Progenitor cell of endocrine pancreas (in vitro differentiated cells): ENCODE measurements around the gene UCK2. TPM values are rescaled to one million over a fixed set of nuclear protein-coding genes. Genes with fewer than 3 reads are reported as not detected.

Experiments
- DNase-seq: peaks from one replicate; pipeline ENCODE4 v3.0.0; 2021; ENCODE audit warnings: low spot score; ENCODE audit not compliant: unreplicated experiment
- H3K27ac Mint-ChIP-seq: 2 replicates; pipeline ENCODE4 v1.8.0; 2021; ENCODE audit warnings: mild to moderate bottlenecking, moderate library complexity, mixed read lengths
- H3K27me3 Mint-ChIP-seq: 2 replicates; pipeline ENCODE4 v1.8.0; 2021; ENCODE audit warnings: mixed read lengths
- H3K36me3 Mint-ChIP-seq: 2 replicates; pipeline ENCODE4 v1.8.0; 2022; ENCODE audit warnings: mixed read lengths; ENCODE audit not compliant: insufficient read depth
- H3K4me1 Mint-ChIP-seq: 2 replicates; pipeline ENCODE4 v1.8.0; 2021; ENCODE audit warnings: low read depth, mixed read lengths
- H3K4me3 Mint-ChIP-seq: 2 replicates; pipeline ENCODE4 v1.8.0; 2021; ENCODE audit warnings: low read depth, mild to moderate bottlenecking, moderate library complexity, mixed read lengths
- H3K9me3 Mint-ChIP-seq: 2 replicates; pipeline ENCODE4 v1.8.0; 2021; ENCODE audit warnings: low read depth, mixed read lengths
- CTCF ChIP-seq: fragments of 200-600 bp; sonication (generic); IDR thresholded peaks from one replicate; pipeline ENCODE4 v1.5.0; 2021; ENCODE audit warnings: antibody characterized with exemption, mild to moderate bottlenecking; ENCODE audit not compliant: unreplicated experiment
- total RNA-seq: library from RNA; stranded (reverse); gene quantifications from 2 replicates; pipeline ENCODE4 v1.2.1, GENCODE V29; 2021

Gene UCK2
- total RNA-seq, 1 donor from 2014 or later: 29.7 TPM

- Mint-ChIP-seq H3K36me3 (no peaks in the 10 kb centered on the region), H3K4me3 (no peak overlapping the region), H3K27ac (peak overlapping the region; percentile 9), H3K4me1 (peaks cover 25% of the 10 kb centered on the region), H3K27me3 (no peaks in the 10 kb centered on the region), H3K9me3 (no peaks in the 10 kb centered on the region)
- no peak for TF ChIP-seq CTCF
- DNase-seq: no peak
Measured at GRCh38 chr1:165842023-165842670, 14.7 kb downstream of the UCK2 start.

DNA sequence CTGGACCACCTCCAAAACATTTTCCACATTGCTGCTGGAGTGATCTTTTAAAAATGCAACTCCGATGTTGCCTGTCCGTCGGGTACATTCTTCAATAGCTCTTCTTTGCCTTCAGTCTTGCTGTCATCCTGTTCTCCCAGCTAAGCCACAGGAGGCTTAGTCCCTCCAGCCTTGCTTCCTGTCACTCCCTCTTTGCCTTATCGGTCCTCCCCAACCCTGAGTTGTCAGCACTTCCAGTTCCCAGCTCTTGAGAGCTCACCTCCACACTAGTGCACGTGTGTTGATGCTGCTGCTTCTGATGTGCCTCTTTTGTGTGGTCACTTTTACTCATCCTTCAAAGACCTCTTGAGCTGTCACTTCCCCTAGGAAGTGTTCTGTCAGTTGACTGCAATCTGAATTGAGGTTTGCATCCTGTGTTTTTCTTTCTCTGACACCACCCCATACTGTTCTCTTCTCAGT, 15.3 kb downstream of the UCK2 start:
- H3K27me3 Mint-ChIP-seq: no peaks in the 10 kb centered on the region
- no peak for DNase-seq
- H3K27ac Mint-ChIP-seq: no peak overlapping the region
- no peak for TF ChIP-seq CTCF
- H3K4me3 Mint-ChIP-seq: no peak overlapping the region
- H3K4me1 Mint-ChIP-seq: peaks cover 25% of the 10 kb centered on the region
- H3K36me3 Mint-ChIP-seq: no peaks in the 10 kb centered on the region
- H3K9me3 Mint-ChIP-seq: no peaks in the 10 kb centered on the region

GRCh38 chr1:165843304-165843703, 15.9 kb downstream of the UCK2 start:
- Mint-ChIP-seq H3K36me3 (no peaks in the 10 kb centered on the region), H3K27me3 (no peaks in the 10 kb centered on the region), H3K4me3 (no peak overlapping the region), H3K9me3 (no peaks in the 10 kb centered on the region), H3K4me1 (peaks cover 25% of the 10 kb centered on the region), H3K27ac (no peak overlapping the region)
- no peak for TF ChIP-seq CTCF
- DNase-seq: no peak

DNA sequence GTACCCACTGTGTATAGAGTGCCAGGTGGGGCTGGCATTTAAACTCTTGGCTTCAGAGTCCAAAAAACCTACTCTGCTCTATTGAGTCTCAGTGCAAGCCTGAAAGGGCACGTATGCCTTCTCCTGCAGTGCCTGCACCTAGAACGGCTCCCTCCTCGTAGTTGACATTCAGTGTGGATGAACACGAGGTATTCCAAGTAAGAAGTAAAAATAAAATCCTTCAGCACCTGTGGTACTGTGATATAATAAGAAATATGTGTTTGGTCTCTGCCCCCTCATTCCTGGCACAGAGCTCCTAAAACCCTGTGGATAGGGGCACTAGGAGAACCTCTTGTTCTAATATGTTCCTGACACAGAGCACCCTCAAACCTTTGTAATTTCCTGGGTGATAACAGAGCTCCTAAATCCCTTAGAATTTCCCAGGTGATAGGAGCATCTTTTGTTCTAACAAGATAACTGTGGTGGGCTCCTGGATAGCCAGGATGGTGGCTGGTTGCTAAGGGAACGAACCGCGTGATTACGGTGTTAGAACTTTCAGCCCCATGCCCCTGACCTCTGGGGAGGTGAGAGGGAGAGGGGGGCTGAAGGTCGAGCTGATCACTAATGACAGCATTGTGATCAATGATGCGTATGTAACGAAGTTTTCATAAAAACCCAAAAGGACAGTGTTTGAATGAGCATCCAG, 16.8 kb downstream of the UCK2 start:
- Mint-ChIP-seq H3K9me3 (peaks cover 3% of the 10 kb centered on the region), H3K27ac (no peak overlapping the region), H3K27me3 (no peaks in the 10 kb centered on the region), H3K4me1 (peaks cover 30% of the 10 kb centered on the region), H3K36me3 (peaks cover 2% of the 10 kb centered on the region), H3K4me3 (no peak overlapping the region)
- DNase-seq: no peak
- TF ChIP-seq CTCF: no peak

- H3K27ac Mint-ChIP-seq: no peak overlapping the region
- DNase-seq: no peak
- peaks cover 3% of the 10 kb centered on the region for H3K9me3 Mint-ChIP-seq
- H3K36me3 Mint-ChIP-seq: peaks cover 2% of the 10 kb centered on the region
- no peak overlapping the region for H3K4me3 Mint-ChIP-seq
- H3K27me3 Mint-ChIP-seq: no peaks in the 10 kb centered on the region
- TF ChIP-seq CTCF: no peak
- peaks cover 27% of the 10 kb centered on the region for H3K4me1 Mint-ChIP-seq
Measured at GRCh38 chr1:165844933-165845332, 17.5 kb downstream of the UCK2 start.
